Caco-2 (cell line): ENCODE results near the gene ATOSA. TPM values are rescaled to one million over a fixed set of nuclear protein-coding genes. Genes with fewer than 3 reads are reported as not detected.

Experiments
- BruUV-seq: library from RNA; stranded (reverse); fragments of 400-500 nt; replicated peaks from 2 replicates; lab custom pipeline; 2021; lab: Mats Ljungman, UMichigan
- CTCF ChIA-PET: fragments of 300-600 bp; sonication (Branson Sonifier 250); formaldehyde crosslinking; loops from one replicate; lab custom pipeline; 2022; ENCODE audit warnings: antibody characterized with exemption; lab: Charles Lee
- POLR2A ChIA-PET: fragments of 300-600 bp; sonication (Branson Sonifier 250); formaldehyde crosslinking; loops from one replicate; lab custom pipeline; 2022; ENCODE audit warnings: antibody characterized with exemption; lab: Charles Lee
- DNase-seq, 2 experiments: peaks; one replicate each; pipeline versions ENCODE4 v3.0.0 to v3.0.0-alpha.2; 2020 to 2022
- H3K27me3 ChIP-seq: replicated peaks from 2 replicates; pipeline ENCODE4 v1.6.0; 2011; ENCODE audit warnings: low read length; ENCODE audit not compliant: control insufficient read depth, insufficient read depth
- H3K36me3 ChIP-seq: 2 replicates; pipeline ENCODE4 v1.5.1; 2011; ENCODE audit warnings: low read length; ENCODE audit not compliant: control insufficient read depth, insufficient read depth
- H3K4me1 ChIP-seq: fragments of 250-450 bp; sonication (Bioruptor Pico); 2 replicates; pipeline ENCODE4 v1.5.1; 2020; ENCODE audit warnings: mild to moderate bottlenecking
- H3K4me3 ChIP-seq: 2 replicates; pipeline ENCODE4 v1.5.1; 2011; ENCODE audit warnings: low read depth, mild to moderate bottlenecking, control low read depth, low read length
- H3K9me3 ChIP-seq: fragments of 250-450 bp; sonication (Bioruptor Pico); 2 replicates; pipeline ENCODE4 v1.5.1; 2020; ENCODE audit warnings: mild to moderate bottlenecking, moderate library complexity
- H3K27ac Mint-ChIP-seq: one replicate; pipeline ENCODE4 v1.8.0; 2022; ENCODE audit warnings: mixed read lengths; ENCODE audit not compliant: unreplicated experiment
- H3K27me3 Mint-ChIP-seq: one replicate; pipeline ENCODE4 v1.8.0; 2022; ENCODE audit warnings: mixed read lengths; ENCODE audit not compliant: insufficient read depth, unreplicated experiment
- H3K36me3 Mint-ChIP-seq: one replicate; pipeline ENCODE4 v1.8.0; 2022; ENCODE audit warnings: mild to moderate bottlenecking, mixed read lengths; ENCODE audit not compliant: insufficient read depth, unreplicated experiment
- H3K4me1 Mint-ChIP-seq: one replicate; pipeline ENCODE4 v1.8.0; 2022; ENCODE audit warnings: low read depth, mixed read lengths; ENCODE audit not compliant: unreplicated experiment
- H3K4me3 Mint-ChIP-seq: one replicate; pipeline ENCODE4 v1.8.0; 2022; ENCODE audit warnings: mild to moderate bottlenecking, moderate library complexity, mixed read lengths; ENCODE audit not compliant: unreplicated experiment
- H3K9me3 Mint-ChIP-seq: one replicate; pipeline ENCODE4 v1.8.0; 2022; ENCODE audit warnings: mixed read lengths; ENCODE audit not compliant: unreplicated experiment
- intact Hi-C: fragments of 100-400 bp; cut with micrococcal nuclease; formaldehyde crosslinking; loops from one replicate; pipeline ENCODE4 v1.10.0; 2022; ENCODE audit not compliant: unreplicated experiment
- total RNA-seq: library from RNA; stranded (reverse); gene quantifications from 2 replicates; pipeline ENCODE4 v1.2.3, GENCODE V29; 2022
- TF ChIP-seq, protein P1 (sequence below), 2 experiments: fragments of 200-600 bp in 1 of 2; IDR thresholded peaks; 1 replicate in 1 of 2; 2 replicates in 1 of 2; pipeline versions ENCODE4 v1.5.1 to v1.8.0; 2011 to 2022; ENCODE audit warnings: antibody characterized with exemption in 1 of 2, control low read depth in 1 of 2, inconsistent platforms in 1 of 2, low read depth in 1 of 2, low read length in 1 of 2, mild to moderate bottlenecking in 1 of 2, moderate library complexity in 1 of 2; ENCODE audit not compliant: insufficient read depth in 1 of 2, severe bottlenecking in 1 of 2, unreplicated experiment in 1 of 2

ATOSA gene
- total RNA-seq, 1 experiment from 2014 or later: 17.6 TPM

- H3K27me3 ChIP-seq: no peaks in the 10 kb centered on the region
- intact Hi-C loops: loop anchor here (5.0 kb wide), 1 partner anchor 88 kb away; no protein-coding TSS in a partner anchor
- H3K9me3 Mint-ChIP-seq: no peaks in the 10 kb centered on the region
- ChIA-PET CTCF (no interaction called here), POLR2A (no interaction called here)
- BruUV-seq: no TSS peak
- no peak for DNase-seq
- H3K36me3 Mint-ChIP-seq: no peaks in the 10 kb centered on the region
- TF ChIP-seq, protein P1, sequence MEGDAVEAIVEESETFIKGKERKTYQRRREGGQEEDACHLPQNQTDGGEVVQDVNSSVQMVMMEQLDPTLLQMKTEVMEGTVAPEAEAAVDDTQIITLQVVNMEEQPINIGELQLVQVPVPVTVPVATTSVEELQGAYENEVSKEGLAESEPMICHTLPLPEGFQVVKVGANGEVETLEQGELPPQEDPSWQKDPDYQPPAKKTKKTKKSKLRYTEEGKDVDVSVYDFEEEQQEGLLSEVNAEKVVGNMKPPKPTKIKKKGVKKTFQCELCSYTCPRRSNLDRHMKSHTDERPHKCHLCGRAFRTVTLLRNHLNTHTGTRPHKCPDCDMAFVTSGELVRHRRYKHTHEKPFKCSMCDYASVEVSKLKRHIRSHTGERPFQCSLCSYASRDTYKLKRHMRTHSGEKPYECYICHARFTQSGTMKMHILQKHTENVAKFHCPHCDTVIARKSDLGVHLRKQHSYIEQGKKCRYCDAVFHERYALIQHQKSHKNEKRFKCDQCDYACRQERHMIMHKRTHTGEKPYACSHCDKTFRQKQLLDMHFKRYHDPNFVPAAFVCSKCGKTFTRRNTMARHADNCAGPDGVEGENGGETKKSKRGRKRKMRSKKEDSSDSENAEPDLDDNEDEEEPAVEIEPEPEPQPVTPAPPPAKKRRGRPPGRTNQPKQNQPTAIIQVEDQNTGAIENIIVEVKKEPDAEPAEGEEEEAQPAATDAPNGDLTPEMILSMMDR (IDR thresholded peaks at IDR 0.05; ENCODE audit: insufficient read depth in 1 of 2, low read depth in 1 of 2, low read length in 1 of 2, severe bottlenecking in 1 of 2, unreplicated experiment in 1 of 2): no peak
- H3K4me1 Mint-ChIP-seq: no peaks in the 10 kb centered on the region
- no peaks in the 10 kb centered on the region for H3K9me3 ChIP-seq
- no peaks in the 10 kb centered on the region for H3K27me3 Mint-ChIP-seq
- H3K4me3 ChIP-seq: no peak overlapping the region
- H3K4me3 Mint-ChIP-seq: no peak overlapping the region
- no peaks in the 10 kb centered on the region for H3K36me3 ChIP-seq
- H3K27ac Mint-ChIP-seq: no peak overlapping the region
- H3K4me1 ChIP-seq: no peaks in the 10 kb centered on the region
Observed at GRCh38 chr15:52649686-52650085, 29.5 kb downstream of the ATOSA start.

DNA sequence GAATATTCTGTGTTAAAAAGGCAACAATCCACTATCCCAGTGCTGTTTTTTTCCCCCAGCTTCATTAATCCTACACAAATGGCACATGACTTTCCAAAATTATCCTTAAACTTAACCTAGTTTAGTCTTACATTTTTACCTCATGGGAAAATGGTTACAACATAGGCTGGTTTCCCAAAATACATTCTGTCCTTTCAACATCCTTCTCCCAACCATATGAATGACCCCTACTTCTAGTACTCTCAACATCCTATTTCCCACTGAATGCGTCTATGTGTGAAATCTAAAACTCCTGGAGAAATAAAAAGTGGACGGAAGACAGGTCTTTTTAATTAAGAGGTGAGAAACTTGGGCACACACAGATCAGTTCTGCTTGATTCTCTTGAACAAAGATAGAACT, 33.3 kb downstream of the ATOSA start:
- H3K4me3 ChIP-seq: no peak overlapping the region
- no peaks in the 10 kb centered on the region for H3K36me3 Mint-ChIP-seq
- TF ChIP-seq, protein P1 (IDR thresholded peaks at IDR 0.05; ENCODE audit: insufficient read depth in 1 of 2, low read depth in 1 of 2, low read length in 1 of 2, severe bottlenecking in 1 of 2, unreplicated experiment in 1 of 2): no peak
- H3K27me3 ChIP-seq: no peaks in the 10 kb centered on the region
- ChIA-PET POLR2A (no interaction called here), CTCF (no interaction called here)
- no peaks in the 10 kb centered on the region for H3K4me1 Mint-ChIP-seq
- H3K27me3 Mint-ChIP-seq: no peaks in the 10 kb centered on the region
- no peak overlapping the region for H3K4me3 Mint-ChIP-seq
- DNase-seq: no peak
- intact Hi-C loops: no loop called here
- no peak overlapping the region for H3K27ac Mint-ChIP-seq
- BruUV-seq: no TSS peak
- H3K9me3 Mint-ChIP-seq: no peaks in the 10 kb centered on the region
- H3K4me1 ChIP-seq: no peaks in the 10 kb centered on the region
- no peaks in the 10 kb centered on the region for H3K36me3 ChIP-seq
- H3K9me3 ChIP-seq: no peaks in the 10 kb centered on the region

- Mint-ChIP-seq H3K27ac (no peak overlapping the region), H3K4me1 (no peaks in the 10 kb centered on the region), H3K27me3 (no peaks in the 10 kb centered on the region), H3K36me3 (no peaks in the 10 kb centered on the region), H3K4me3 (no peak overlapping the region), H3K9me3 (no peaks in the 10 kb centered on the region)
- Histone ChIP-seq H3K36me3 (no peaks in the 10 kb centered on the region), H3K9me3 (no peaks in the 10 kb centered on the region), H3K27me3 (no peaks in the 10 kb centered on the region), H3K4me1 (no peaks in the 10 kb centered on the region), H3K4me3 (no peak overlapping the region)
- CTCF ChIA-PET: no interaction called here
- POLR2A ChIA-PET: no interaction called here
- DNase-seq: no peak
- no TSS peak for BruUV-seq
- intact Hi-C loops: no loop called here
- TF ChIP-seq, protein P1 (IDR thresholded peaks at IDR 0.05; ENCODE audit: insufficient read depth in 1 of 2, low read depth in 1 of 2, low read length in 1 of 2, severe bottlenecking in 1 of 2, unreplicated experiment in 1 of 2): no peak
Observed at GRCh38 chr15:52642386-52643361, 36.5 kb downstream of the ATOSA start.
